HCT116 (cell line): ENCODE data around the gene PKN3.

Experiments
- CTCF ChIP-seq, 3 experiments: fragments of 200-600 bp in 1 of 3; sonication (generic) in 1 of 3; IDR thresholded peaks in 2 of 3; conservative IDR thresholded peaks in 1 of 3; 2 replicates each; pipeline ENCODE4 v1.5.1; 2012 to 2017; ENCODE audit warnings: low read depth in 2 of 3, low read length in 2 of 3, antibody characterized with exemption in 1 of 3, borderline replicate concordance in 1 of 3, control low read depth in 1 of 3, mild to moderate bottlenecking in 1 of 3, mixed read lengths in 1 of 3, mixed run types in 1 of 3, moderate library complexity in 1 of 3; ENCODE audit not compliant: insufficient read depth in 1 of 3
- EGR1 ChIP-seq: IDR thresholded peaks from 2 replicates; pipeline ENCODE4 v1.6.1; 2012; ENCODE audit warnings: low read depth
- EZH2 ChIP-seq: fragments of 200-600 bp; sonication (generic); IDR thresholded peaks from 2 replicates; pipeline ENCODE4 v1.6.1; 2017; ENCODE audit warnings: antibody characterized with exemption, mixed run types
- MAX ChIP-seq: IDR thresholded peaks from 2 replicates; pipeline ENCODE4 v1.6.1; 2012
- POLR2AphosphoS5 ChIP-seq: IDR thresholded peaks from 2 replicates; pipeline ENCODE4 v1.6.1; 2011; ENCODE audit warnings: mild to moderate bottlenecking, low read depth, low read length, moderate library complexity
- RAD21 ChIP-seq: IDR thresholded peaks from 2 replicates; pipeline ENCODE4 v1.6.1; 2012; ENCODE audit warnings: low read depth, mild to moderate bottlenecking
- REST ChIP-seq: IDR thresholded peaks from 2 replicates; pipeline ENCODE4 v1.6.1; 2012; ENCODE audit warnings: low read depth
- SIN3A ChIP-seq: IDR thresholded peaks from 2 replicates; pipeline ENCODE4 v1.6.1; 2012; ENCODE audit warnings: low read depth
- ZNF274 ChIP-seq: fragments of 200-500 bp; sonication (Bioruptor generic); IDR thresholded peaks from 2 replicates; pipeline ENCODE4 v1.6.1; 2014; ENCODE audit warnings: mild to moderate bottlenecking, low read depth, low read length, inconsistent platforms

GRCh38 chr9:128718047-128718446 lies 15.7 kb downstream of the PKN3 start:
- TF ChIP-seq MAX: no peak
- TF ChIP-seq CTCF (IDR thresholded peaks at IDR 0.05 in 2 of 3, conservative IDR thresholded peaks at IDR 0.05 in 1 of 3; ENCODE audit: borderline replicate concordance in 1 of 3, insufficient read depth in 1 of 3, low read depth in 2 of 3, low read length in 2 of 3): no peak
- TF ChIP-seq ZNF274: no peak
- no peak for TF ChIP-seq RAD21
- no peak for TF ChIP-seq EZH2
- no peak for TF ChIP-seq POLR2AphosphoS5
- no peak for TF ChIP-seq REST
- no peak for TF ChIP-seq SIN3A
- TF ChIP-seq EGR1: no peak
